Brain microvascular endothelial cell (primary cell): ENCODE measurements around the gene RDM1.
A peak's percentile ranks its signal among the peaks of the same experiment; 100 is the strongest.
"Not testable (repeated sequence)": the region's sequence is repeated elsewhere in the genome, so short reads cannot be mapped to it uniquely, and the experiment has no call there.

ENCODE experiments used
- DNase-seq: peaks from one replicate; pipeline ENCODE4 v3.0.0-alpha.2; 2020
- H3K27ac ChIP-seq: fragments of 250-450 bp; sonication (Bioruptor Pico); 2 replicates; pipeline ENCODE4 v1.5.1; 2020; ENCODE audit warnings: mild to moderate bottlenecking, moderate library complexity
- H3K27me3 ChIP-seq: fragments of 250-450 bp; sonication (Bioruptor Pico); replicated peaks from 2 replicates; pipeline ENCODE4 v1.5.1; 2020; ENCODE audit warnings: mild to moderate bottlenecking
- H3K36me3 ChIP-seq: fragments of 250-450 bp; sonication (Bioruptor Pico); replicated peaks from 2 replicates; pipeline ENCODE4 v1.5.1; 2020; ENCODE audit warnings: mild to moderate bottlenecking
- H3K4me3 ChIP-seq: 2 replicates; pipeline ENCODE4 v1.5.1; 2011; ENCODE audit warnings: low read depth, mild to moderate bottlenecking, control low read depth, low read length, moderate library complexity
- in situ Hi-C: cut with HindIII; loops from 2 replicates; pipeline ENCODE4 v1.10.0; 2017; ENCODE audit warnings: low sequenced_read_pairs, low pct_ligation_motif_present
- TF ChIP-seq, protein P1 (sequence below): IDR thresholded peaks from 2 replicates; pipeline ENCODE4 v1.5.1; 2011; ENCODE audit warnings: low read depth, mild to moderate bottlenecking, moderate library complexity, low read length, control low read depth, inconsistent platforms; ENCODE audit errors: missing control alignments

RDM1 gene

GRCh38 chr17:35903451-35903850 lies 27.1 kb downstream of the RDM1 start:
- in situ Hi-C loops: no loop called here
- H3K36me3 ChIP-seq: no peaks in the 10 kb centered on the region
- no peak overlapping the region for H3K27ac ChIP-seq
- no peak overlapping the region for H3K4me3 ChIP-seq
- H3K27me3 ChIP-seq: no peaks in the 10 kb centered on the region
- TF ChIP-seq, protein P1, sequence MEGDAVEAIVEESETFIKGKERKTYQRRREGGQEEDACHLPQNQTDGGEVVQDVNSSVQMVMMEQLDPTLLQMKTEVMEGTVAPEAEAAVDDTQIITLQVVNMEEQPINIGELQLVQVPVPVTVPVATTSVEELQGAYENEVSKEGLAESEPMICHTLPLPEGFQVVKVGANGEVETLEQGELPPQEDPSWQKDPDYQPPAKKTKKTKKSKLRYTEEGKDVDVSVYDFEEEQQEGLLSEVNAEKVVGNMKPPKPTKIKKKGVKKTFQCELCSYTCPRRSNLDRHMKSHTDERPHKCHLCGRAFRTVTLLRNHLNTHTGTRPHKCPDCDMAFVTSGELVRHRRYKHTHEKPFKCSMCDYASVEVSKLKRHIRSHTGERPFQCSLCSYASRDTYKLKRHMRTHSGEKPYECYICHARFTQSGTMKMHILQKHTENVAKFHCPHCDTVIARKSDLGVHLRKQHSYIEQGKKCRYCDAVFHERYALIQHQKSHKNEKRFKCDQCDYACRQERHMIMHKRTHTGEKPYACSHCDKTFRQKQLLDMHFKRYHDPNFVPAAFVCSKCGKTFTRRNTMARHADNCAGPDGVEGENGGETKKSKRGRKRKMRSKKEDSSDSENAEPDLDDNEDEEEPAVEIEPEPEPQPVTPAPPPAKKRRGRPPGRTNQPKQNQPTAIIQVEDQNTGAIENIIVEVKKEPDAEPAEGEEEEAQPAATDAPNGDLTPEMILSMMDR: no peak
- DNase-seq: no peak

DNA sequence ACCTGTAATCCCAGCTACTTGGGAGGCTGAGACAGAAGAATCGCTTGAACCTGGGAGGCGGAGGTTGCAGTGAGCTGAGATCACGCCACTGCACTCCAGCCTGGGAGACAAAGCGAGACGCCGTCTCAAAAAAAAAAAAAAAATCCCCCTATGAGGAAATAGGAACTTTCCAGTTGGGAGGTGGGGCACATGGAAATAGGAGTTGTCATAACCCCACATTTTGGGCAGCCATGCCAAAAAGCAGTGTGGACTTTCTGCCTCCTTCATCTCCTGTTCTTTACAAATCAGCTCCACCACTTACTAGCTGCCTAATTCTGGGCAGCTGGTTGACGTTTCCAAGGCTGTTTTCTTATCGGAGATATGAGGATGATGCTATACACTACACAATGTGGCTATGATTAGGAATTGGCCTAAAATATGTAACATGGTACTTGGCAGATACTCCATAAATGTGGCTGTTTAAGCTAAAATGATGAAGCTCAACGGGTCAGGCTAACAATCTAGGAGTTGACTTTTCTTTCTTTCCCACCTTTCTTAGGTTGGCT lies 28.9 kb downstream of the RDM1 start:
- no peaks in the 10 kb centered on the region for H3K27me3 ChIP-seq
- H3K36me3 ChIP-seq: no peaks in the 10 kb centered on the region
- no peak overlapping the region for H3K4me3 ChIP-seq
- peak overlapping the region; percentile 41 for H3K27ac ChIP-seq
- TF ChIP-seq, protein P1: no peak
- DNase-seq: peak; percentile 39
- in situ Hi-C loops: no loop called here

DNA sequence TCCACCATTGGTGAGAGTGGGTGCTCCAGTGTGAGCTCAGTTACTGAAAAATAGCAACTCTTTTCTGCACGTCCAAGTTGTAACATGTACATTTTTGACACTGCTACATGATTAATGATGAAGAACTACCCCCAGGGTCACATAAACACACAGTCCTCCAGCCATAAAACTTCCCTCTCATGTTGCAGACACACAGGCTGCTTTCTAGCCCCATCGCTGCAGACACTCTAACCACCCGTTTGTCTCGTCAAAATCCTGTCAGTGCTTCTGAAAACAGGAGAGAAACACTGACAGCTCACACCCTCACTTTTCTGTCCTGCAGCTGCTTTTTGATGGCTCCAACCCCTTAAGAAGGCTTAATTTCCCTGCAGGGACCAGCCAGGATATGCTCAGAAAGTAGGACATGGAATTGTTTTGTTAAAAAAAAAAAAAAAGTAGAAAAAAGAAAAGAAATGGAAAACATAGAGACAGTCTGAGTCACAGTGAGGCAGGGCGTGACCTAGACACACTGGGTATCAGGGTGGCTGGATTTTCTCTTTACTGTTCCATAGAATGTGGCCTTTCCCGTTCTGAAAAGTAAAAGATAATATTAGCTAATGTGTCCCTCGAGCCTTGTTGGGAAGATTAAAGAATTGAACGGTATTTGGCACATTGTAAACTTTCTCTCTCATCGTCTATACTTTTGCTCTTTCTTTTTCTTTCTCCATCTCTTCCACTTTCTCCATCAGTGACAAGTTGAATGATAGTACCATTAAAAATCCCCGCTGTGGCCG lies 29.7 kb downstream of the RDM1 start:
- in situ Hi-C loops: no loop called here
- peak overlapping the region; percentile 41 for H3K27ac ChIP-seq
- TF ChIP-seq, protein P1: no peak

GRCh38 chr17:35900280-35900679 lies 30.3 kb downstream of the RDM1 start:
- no peak overlapping the region for H3K27ac ChIP-seq
- DNase-seq: no peak

More for the DNA sequence above, 29.7 kb downstream of the RDM1 start:
- no peaks in the 10 kb centered on the region for H3K27me3 ChIP-seq
- no peaks in the 10 kb centered on the region for H3K36me3 ChIP-seq
- no peak overlapping the region for H3K4me3 ChIP-seq
- DNase-seq: peak; percentile 39

DNA sequence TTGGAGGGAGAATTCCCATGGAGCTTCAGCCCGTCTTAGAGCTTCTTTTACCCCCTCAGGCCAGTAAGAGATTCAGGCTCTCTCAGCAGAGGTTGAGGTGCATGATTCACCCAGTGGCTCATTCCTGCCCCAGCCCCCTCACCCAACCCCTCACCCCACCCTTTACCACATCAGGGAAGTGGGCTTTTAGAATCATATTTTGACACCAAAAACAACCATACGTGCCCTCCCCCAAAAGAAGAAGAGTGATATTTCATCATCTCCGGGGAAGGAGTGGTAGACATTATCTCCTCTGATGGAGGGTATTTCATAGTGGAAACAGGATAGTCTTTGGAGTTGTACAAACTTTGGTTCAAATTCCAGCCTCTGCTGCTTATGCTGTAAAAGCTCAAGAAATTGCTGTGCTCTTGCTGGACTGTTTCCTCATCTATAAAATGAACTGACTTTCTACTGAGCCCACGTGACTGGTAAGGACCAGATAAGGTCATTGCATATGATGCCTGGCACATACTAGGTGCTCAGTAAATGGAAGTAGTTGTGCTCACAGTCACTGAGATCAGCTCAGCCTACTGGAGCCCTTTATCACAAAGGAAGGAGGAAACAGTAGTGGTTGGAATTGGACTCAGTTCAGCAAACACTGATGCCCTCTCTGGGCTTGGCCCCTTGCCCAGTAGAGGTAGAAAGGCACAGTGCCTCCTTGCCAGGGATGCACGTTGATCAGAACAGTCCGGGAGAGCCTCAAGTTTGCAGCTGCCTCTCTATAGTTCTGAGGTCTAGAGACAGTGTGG lies 32.1 kb downstream of the RDM1 start:
- no peak overlapping the region for H3K4me3 ChIP-seq
- DNase-seq: no peak
- H3K27ac ChIP-seq: no peak overlapping the region
- no peaks in the 10 kb centered on the region for H3K27me3 ChIP-seq
- H3K36me3 ChIP-seq: no peaks in the 10 kb centered on the region
- in situ Hi-C loops: no loop called here
- TF ChIP-seq, protein P1: no peak

More at GRCh38 chr17:35900280-35900679, 30.3 kb downstream of the RDM1 start:
- TF ChIP-seq, protein P1: no peak
- in situ Hi-C loops: no loop called here
- no peak overlapping the region for H3K4me3 ChIP-seq
- H3K36me3 ChIP-seq: no peaks in the 10 kb centered on the region
- H3K27me3 ChIP-seq: no peaks in the 10 kb centered on the region

GRCh38 chr17:35897772-35898171 lies 32.8 kb downstream of the RDM1 start:
- H3K36me3 ChIP-seq, in situ Hi-C loops, H3K27ac ChIP-seq, H3K27me3 ChIP-seq, H3K4me3 ChIP-seq, DNase-seq: not testable (repeated sequence)
